ENCODE data around the gene LRRC56. TPM values are rescaled to one million over a fixed set of nuclear protein-coding genes. Genes with fewer than 3 reads are reported as not detected.

LRRC56 gene
- polyA plus RNA-seq, 1 donor (not counting 4 experiments of a cell fraction or from before 2014, with no cell fraction given), result 0.28 TPM

- peaks cover 11% of the 10 kb centered on the region for H3K4me1 ChIP-seq (ENCODE audit: control insufficient read depth, extremely low read depth, insufficient read depth, low read length)
- H3K27me3 ChIP-seq (ENCODE audit: control insufficient read depth, extremely low read depth, insufficient read depth, low read length), result peaks cover 31% of the 10 kb centered on the region
- peaks cover 0 to under 1% of the 10 kb centered on the region in 2 experiments for H3K36me3 ChIP-seq (ENCODE audit: control insufficient read depth in 2 of 2, extremely low read depth in 1 of 2, insufficient read depth in 2 of 2, low read length in 2 of 2)
- H3K9me3 ChIP-seq (ENCODE audit: control insufficient read depth, low read depth, low read length), result no peaks in the 10 kb centered on the region
- DNase-seq (ENCODE audit: low read depth, low spot score) (no peak), FAIRE-seq (no peak)
- H3K27ac ChIP-seq (ENCODE audit: control insufficient read depth, insufficient read depth, low read length), result no peak overlapping the region
- no peaks in the 10 kb centered on the region for H3K9me1 ChIP-seq (ENCODE audit: control insufficient read depth, extremely low read depth, insufficient read depth, low read length)
- no peak overlapping the region for H2AFZ ChIP-seq (ENCODE audit: control insufficient read depth, low read length)
- H3K79me2 ChIP-seq (ENCODE audit: control insufficient read depth, insufficient read depth, low read length), result peaks cover 3% of the 10 kb centered on the region
- no peaks in the 10 kb centered on the region for H4K20me1 ChIP-seq (ENCODE audit: control insufficient read depth, extremely low read depth, insufficient read depth, low read length)
- H3K4me2 ChIP-seq (ENCODE audit: control insufficient read depth, extremely low read depth, insufficient read depth, low read depth, low read length), result no peak overlapping the region
- dilution Hi-C loops (cut with MboI; ENCODE audit: extremely low pct_ligation_motif_present, low sequenced_read_pairs), result no loop called here
- TF ChIP-seq EZH2 (IDR thresholded peaks at IDR 0.05; ENCODE audit: low read length) (no peak), CTCF (optimal IDR thresholded peaks at IDR 0.05 in 1 of 3, IDR thresholded peaks at IDR 0.05 in 1 of 3, conservative IDR thresholded peaks at IDR 0.05 in 1 of 3; ENCODE audit: extremely low read depth in 1 of 3, insufficient read depth in 2 of 3, low read length in 3 of 3) (no peak)
- H3K9ac ChIP-seq (ENCODE audit: control insufficient read depth, extremely low read depth, insufficient read depth, low read length), result no peak overlapping the region
- no peak overlapping the region for H3K4me3 ChIP-seq (ENCODE audit: control insufficient read depth in 2 of 3, extremely low read depth in 1 of 3, insufficient read depth in 2 of 3, low read depth in 1 of 3, low read length in 3 of 3)
Observed at GRCh38 chr11:556662-557256, 19.4 kb downstream of the LRRC56 start.

GRCh38 chr11:557328-558132, 20.2 kb downstream of the LRRC56 start:
- no peaks in the 10 kb centered on the region for H4K20me1 ChIP-seq (ENCODE audit: control insufficient read depth, extremely low read depth, insufficient read depth, low read length)
- H3K4me3 ChIP-seq (ENCODE audit: control insufficient read depth in 2 of 3, extremely low read depth in 1 of 3, insufficient read depth in 2 of 3, low read depth in 1 of 3, low read length in 3 of 3), result no peak overlapping the region
- H3K27ac ChIP-seq (ENCODE audit: control insufficient read depth, insufficient read depth, low read length), result no peak overlapping the region
- H3K9me1 ChIP-seq (ENCODE audit: control insufficient read depth, extremely low read depth, insufficient read depth, low read length), result no peaks in the 10 kb centered on the region
- no peak overlapping the region for H3K9ac ChIP-seq (ENCODE audit: control insufficient read depth, extremely low read depth, insufficient read depth, low read length)
- no peak for TF ChIP-seq CTCF (optimal IDR thresholded peaks at IDR 0.05 in 1 of 3, IDR thresholded peaks at IDR 0.05 in 1 of 3, conservative IDR thresholded peaks at IDR 0.05 in 1 of 3; ENCODE audit: extremely low read depth in 1 of 3, insufficient read depth in 2 of 3, low read length in 3 of 3)
- TF ChIP-seq EZH2 (IDR thresholded peaks at IDR 0.05; ENCODE audit: low read length), result no peak
- DNase-seq (ENCODE audit: low read depth, low spot score) (no peak), FAIRE-seq (no peak)
- dilution Hi-C loops (cut with MboI; ENCODE audit: extremely low pct_ligation_motif_present, low sequenced_read_pairs), result no loop called here
- no peak overlapping the region for H2AFZ ChIP-seq (ENCODE audit: control insufficient read depth, low read length)
- H3K4me1 ChIP-seq (ENCODE audit: control insufficient read depth, extremely low read depth, insufficient read depth, low read length), result peaks cover 15% of the 10 kb centered on the region
- no peak overlapping the region for H3K4me2 ChIP-seq (ENCODE audit: control insufficient read depth, extremely low read depth, insufficient read depth, low read depth, low read length)
- H3K27me3 ChIP-seq (ENCODE audit: control insufficient read depth, extremely low read depth, insufficient read depth, low read length), result peaks cover 31% of the 10 kb centered on the region
- peaks cover 4 to 6% of the 10 kb centered on the region in 2 experiments for H3K36me3 ChIP-seq (ENCODE audit: control insufficient read depth in 2 of 2, extremely low read depth in 1 of 2, insufficient read depth in 2 of 2, low read length in 2 of 2)
- no peaks in the 10 kb centered on the region for H3K9me3 ChIP-seq (ENCODE audit: control insufficient read depth, low read depth, low read length)
- H3K79me2 ChIP-seq (ENCODE audit: control insufficient read depth, insufficient read depth, low read length), result peaks cover 11% of the 10 kb centered on the region
